Measurements from ENCODE around the gene OR52L1. TPM values are rescaled to one million over a fixed set of nuclear protein-coding genes. Genes with fewer than 3 reads are reported as not detected.
"Not testable (repeated sequence)": the region's sequence is repeated elsewhere in the genome, so short reads cannot be mapped to it uniquely, and the experiment has no call there.

Gene OR52L1
- total RNA-seq, 1 experiment from 2014 or later = not detected

DNA sequence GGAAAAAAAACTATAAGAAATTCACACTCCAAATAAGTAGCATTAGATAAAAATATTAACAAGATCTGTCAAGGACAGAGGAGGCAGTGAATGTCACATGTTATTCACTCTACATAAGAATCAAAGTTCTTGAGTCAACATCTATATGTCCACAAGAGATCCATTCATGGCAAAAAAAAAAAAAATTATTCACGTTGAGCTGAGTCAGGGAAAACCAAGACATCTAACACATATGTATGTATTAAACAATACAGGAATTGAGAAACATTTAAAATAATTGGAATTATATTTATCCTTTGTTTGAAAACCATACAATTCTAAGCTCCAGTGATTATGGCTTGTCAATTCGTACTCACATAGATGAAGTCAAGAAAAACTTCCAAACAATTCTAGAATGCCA, 19.8 kb downstream of the OR52L1 start:
- Histone ChIP-seq H4K20me1 (ENCODE audit: low read length) (no peaks in the 10 kb centered on the region), H3F3A (ENCODE audit: low read length, unreplicated experiment) (no peaks in the 10 kb centered on the region), H3K9me3 (ENCODE audit: low read length) (no peaks in the 10 kb centered on the region), H3K79me2 (ENCODE audit: low read length) (no peaks in the 10 kb centered on the region), H3K9me2 (replicated peaks; ENCODE audit: low read length) (no peaks in the 10 kb centered on the region), H3K27me3 (ENCODE audit: low read length) (no peaks in the 10 kb centered on the region), H2AFZ (ENCODE audit: low read length) (no peak overlapping the region), H3K27ac (ENCODE audit: low read length) (no peak overlapping the region), H3K4me3 (ENCODE audit: low read length) (no peak overlapping the region), H3K9ac (ENCODE audit: low read length) (no peak overlapping the region), H3K4me1 (ENCODE audit: insufficient read depth, low read length) (no peaks in the 10 kb centered on the region), H3K36me3 (ENCODE audit: low read depth, low read length) (no peaks in the 10 kb centered on the region), H3K4me2 (ENCODE audit: low read length) (no peak overlapping the region)
- intact Hi-C loops (cut with micrococcal nuclease) = no loop called here
- TF ChIP-seq EZH2 (IDR thresholded peaks at IDR 0.05; ENCODE audit: low read length, unreplicated experiment) = no peak
- TF ChIP-seq, protein P1, sequence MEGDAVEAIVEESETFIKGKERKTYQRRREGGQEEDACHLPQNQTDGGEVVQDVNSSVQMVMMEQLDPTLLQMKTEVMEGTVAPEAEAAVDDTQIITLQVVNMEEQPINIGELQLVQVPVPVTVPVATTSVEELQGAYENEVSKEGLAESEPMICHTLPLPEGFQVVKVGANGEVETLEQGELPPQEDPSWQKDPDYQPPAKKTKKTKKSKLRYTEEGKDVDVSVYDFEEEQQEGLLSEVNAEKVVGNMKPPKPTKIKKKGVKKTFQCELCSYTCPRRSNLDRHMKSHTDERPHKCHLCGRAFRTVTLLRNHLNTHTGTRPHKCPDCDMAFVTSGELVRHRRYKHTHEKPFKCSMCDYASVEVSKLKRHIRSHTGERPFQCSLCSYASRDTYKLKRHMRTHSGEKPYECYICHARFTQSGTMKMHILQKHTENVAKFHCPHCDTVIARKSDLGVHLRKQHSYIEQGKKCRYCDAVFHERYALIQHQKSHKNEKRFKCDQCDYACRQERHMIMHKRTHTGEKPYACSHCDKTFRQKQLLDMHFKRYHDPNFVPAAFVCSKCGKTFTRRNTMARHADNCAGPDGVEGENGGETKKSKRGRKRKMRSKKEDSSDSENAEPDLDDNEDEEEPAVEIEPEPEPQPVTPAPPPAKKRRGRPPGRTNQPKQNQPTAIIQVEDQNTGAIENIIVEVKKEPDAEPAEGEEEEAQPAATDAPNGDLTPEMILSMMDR (conservative IDR thresholded peaks at IDR 0.05; ENCODE audit: low read depth, low read length) = no peak
- TF ChIP-seq EZH2phosphoT487 (IDR thresholded peaks at IDR 0.05; ENCODE audit: borderline replicate concordance, low read length) = no peak
- ChIA-PET CTCF (no interaction called here), POLR2A (ENCODE audit: unreplicated experiment) (no interaction called here)
- ATAC-seq (no peak), DNase-seq (no peak)
- no TSS peak for BruUV-seq (replicated peaks)

DNA sequence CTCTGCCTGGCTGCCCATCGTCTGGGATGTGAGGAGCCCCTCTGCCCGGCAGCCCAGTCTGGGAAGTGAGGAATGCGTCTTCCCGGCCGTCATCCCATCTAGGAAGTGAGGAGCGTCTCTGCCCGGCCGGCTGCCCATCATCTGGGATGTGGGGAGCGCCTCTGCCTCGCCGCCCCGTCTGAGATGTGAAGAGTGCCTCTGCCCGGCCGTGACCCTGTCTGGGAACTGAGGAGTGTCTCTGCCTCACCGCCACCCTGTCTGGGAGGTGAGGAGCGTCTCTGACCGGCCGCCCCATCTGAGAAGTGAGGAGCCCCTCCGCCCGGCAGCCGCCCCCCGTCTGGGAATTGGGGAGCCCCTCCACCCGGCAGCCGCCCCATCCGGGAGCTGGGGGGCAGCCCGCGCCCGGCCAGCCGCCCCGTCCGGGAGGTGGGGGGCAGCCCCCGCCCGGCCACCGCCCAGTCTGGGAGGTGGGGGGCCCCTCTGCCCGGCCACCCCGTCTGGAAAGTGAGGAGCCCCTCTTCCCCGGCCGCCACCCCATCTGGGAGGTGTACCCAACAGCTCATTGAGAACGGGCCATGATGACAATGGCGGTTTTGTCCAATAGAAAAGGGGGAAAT, 26.0 kb downstream of the OR52L1 start:
- intact Hi-C loops (cut with micrococcal nuclease); POLR2A ChIA-PET (ENCODE audit: unreplicated experiment): not testable (repeated sequence)

DNA sequence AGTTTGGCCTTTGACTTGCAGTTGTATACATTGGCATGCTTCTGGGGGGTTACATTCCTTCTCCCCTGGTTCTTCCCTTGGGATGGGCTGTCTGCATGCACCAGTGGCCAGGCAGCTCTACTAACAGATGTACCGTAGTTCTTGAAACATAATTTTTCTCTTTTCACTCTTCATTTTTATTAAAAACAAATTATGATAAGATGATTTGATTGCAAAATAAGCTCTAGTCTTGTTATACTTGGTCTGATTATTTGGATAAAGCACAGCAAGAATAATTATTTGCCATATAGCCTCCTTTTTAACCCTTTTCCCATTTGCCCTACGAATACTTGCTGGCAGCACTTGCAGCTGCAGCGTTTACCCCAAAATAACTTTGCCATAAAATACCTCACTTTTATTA, 31.2 kb downstream of the OR52L1 start:
- TF ChIP-seq EZH2phosphoT487 (IDR thresholded peaks at IDR 0.05; ENCODE audit: borderline replicate concordance, low read length) = no peak
- TF ChIP-seq EZH2 (IDR thresholded peaks at IDR 0.05; ENCODE audit: low read length, unreplicated experiment) = no peak
- TF ChIP-seq, protein P1 (conservative IDR thresholded peaks at IDR 0.05; ENCODE audit: low read depth, low read length) = no peak
- POLR2A ChIA-PET (ENCODE audit: unreplicated experiment) = no interaction called here
- Histone ChIP-seq H3K4me3 (ENCODE audit: low read length) (no peak overlapping the region), H3K36me3 (ENCODE audit: low read depth, low read length) (no peaks in the 10 kb centered on the region), H3K27ac (ENCODE audit: low read length) (no peak overlapping the region), H3K9me2 (replicated peaks; ENCODE audit: low read length) (no peaks in the 10 kb centered on the region), H3F3A (ENCODE audit: low read length, unreplicated experiment) (no peaks in the 10 kb centered on the region), H3K79me2 (ENCODE audit: low read length) (no peaks in the 10 kb centered on the region), H3K9me3 (ENCODE audit: low read length) (no peaks in the 10 kb centered on the region), H3K4me1 (ENCODE audit: insufficient read depth, low read length) (no peaks in the 10 kb centered on the region), H4K20me1 (ENCODE audit: low read length) (no peaks in the 10 kb centered on the region), H3K4me2 (ENCODE audit: low read length) (no peak overlapping the region), H2AFZ (ENCODE audit: low read length) (no peak overlapping the region), H3K9ac (ENCODE audit: low read length) (no peak overlapping the region), H3K27me3 (ENCODE audit: low read length) (no peaks in the 10 kb centered on the region)
- CTCF ChIA-PET = no interaction called here
- ATAC-seq (no peak), DNase-seq (no peak)
- intact Hi-C loops (cut with micrococcal nuclease) = no loop called here
- no TSS peak for BruUV-seq (replicated peaks)

More for the DNA sequence above, 26.0 kb downstream of the OR52L1 start:
- H3K79me2 ChIP-seq (ENCODE audit: low read length); H3K9ac ChIP-seq (ENCODE audit: low read length); H2AFZ ChIP-seq (ENCODE audit: low read length); H3K9me2 ChIP-seq (replicated peaks; ENCODE audit: low read length); H3K27me3 ChIP-seq (ENCODE audit: low read length); H3K9me3 ChIP-seq (ENCODE audit: low read length); H3F3A ChIP-seq (ENCODE audit: low read length, unreplicated experiment); H3K27ac ChIP-seq (ENCODE audit: low read length); H3K4me1 ChIP-seq (ENCODE audit: insufficient read depth, low read length); CTCF ChIA-PET; H3K36me3 ChIP-seq (ENCODE audit: low read depth, low read length); H4K20me1 ChIP-seq (ENCODE audit: low read length); BruUV-seq (replicated peaks); H3K4me3 ChIP-seq (ENCODE audit: low read length); H3K4me2 ChIP-seq (ENCODE audit: low read length); DNase-seq; ATAC-seq: not testable (repeated sequence)
